ENCODE results near the gene PXDN.
"Not testable (repeated sequence)": the region's sequence is repeated elsewhere in the genome, so short reads cannot be mapped to it uniquely, and the experiment has no call there.

The PXDN gene

GRCh38 chr2:1767939-1768691 lies 23.8 kb upstream of the PXDN start:
- TF ChIP-seq CTCF (IDR thresholded peaks at IDR 0.05; ENCODE audit: control insufficient read depth, extremely low read depth, insufficient read depth): no peak
- no peak overlapping the region for H3K4me3 ChIP-seq (ENCODE audit: low read depth, low read length)
- DNase-seq (ENCODE audit: low read depth): no peak

- H3K4me3 ChIP-seq (ENCODE audit: low read depth, low read length): no peak overlapping the region
- DNase-seq (ENCODE audit: low read depth): no peak
- no peak for TF ChIP-seq CTCF (IDR thresholded peaks at IDR 0.05; ENCODE audit: control insufficient read depth, extremely low read depth, insufficient read depth)
Measured at GRCh38 chr2:1766851-1767811, 22.8 kb upstream of the PXDN start.

GRCh38 chr2:1766425-1766824 lies 22.1 kb upstream of the PXDN start:
- H3K4me3 ChIP-seq (ENCODE audit: low read depth, low read length): no peak overlapping the region
- TF ChIP-seq CTCF (IDR thresholded peaks at IDR 0.05; ENCODE audit: control insufficient read depth, extremely low read depth, insufficient read depth): no peak
- DNase-seq (ENCODE audit: low read depth): no peak

GRCh38 chr2:1765201-1765600 lies 20.9 kb upstream of the PXDN start:
- not testable (repeated sequence) for DNase-seq (ENCODE audit: low read depth)

GRCh38 chr2:1759611-1759930 lies 15.3 kb upstream of the PXDN start:
- no peak for TF ChIP-seq CTCF (IDR thresholded peaks at IDR 0.05; ENCODE audit: control insufficient read depth, extremely low read depth, insufficient read depth)
- H3K4me3 ChIP-seq (ENCODE audit: low read depth, low read length): no peak overlapping the region
- DNase-seq (ENCODE audit: low read depth): no peak

More at GRCh38 chr2:1765201-1765600, 20.9 kb upstream of the PXDN start:
- H3K4me3 ChIP-seq (ENCODE audit: low read depth, low read length): not testable (repeated sequence)

GRCh38 chr2:1758774-1759610 lies 14.7 kb upstream of the PXDN start:
- TF ChIP-seq CTCF (IDR thresholded peaks at IDR 0.05; ENCODE audit: control insufficient read depth, extremely low read depth, insufficient read depth): no peak
- H3K4me3 ChIP-seq (ENCODE audit: low read depth, low read length): no peak overlapping the region
- DNase-seq (ENCODE audit: low read depth): no peak

GRCh38 chr2:1758171-1758570 lies 13.9 kb upstream of the PXDN start:
- TF ChIP-seq CTCF (IDR thresholded peaks at IDR 0.05; ENCODE audit: control insufficient read depth, extremely low read depth, insufficient read depth): no peak
- DNase-seq (ENCODE audit: low read depth): no peak

More at GRCh38 chr2:1758171-1758570, 13.9 kb upstream of the PXDN start:
- H3K4me3 ChIP-seq (ENCODE audit: low read depth, low read length): no peak overlapping the region
